Keratinocyte (primary cell): ENCODE measurements around the gene SCN2B.
"Not testable (repeated sequence)": the region's sequence is repeated elsewhere in the genome, so short reads cannot be mapped to it uniquely, and the experiment has no call there.

Experiments used
- EZH2 ChIP-seq: IDR thresholded peaks from one replicate; pipeline ENCODE4 v1.6.1; 2012; ENCODE audit warnings: inconsistent platforms, mild to moderate bottlenecking, low read length, moderate library complexity
- TF ChIP-seq, protein P1 (sequence below), 3 experiments: IDR thresholded peaks in 1 of 3; conservative IDR thresholded peaks in 1 of 3; optimal IDR thresholded peaks in 1 of 3; 2 replicates in 2 of 3; 3 replicates in 1 of 3; pipeline versions ENCODE3 to v1.5.1; 2011; ENCODE audit warnings: low read length in 3 of 3, mild to moderate bottlenecking in 3 of 3, moderate library complexity in 2 of 3, control low read depth in 1 of 3, inconsistent platforms in 1 of 3; ENCODE audit not compliant: insufficient read depth in 2 of 3; ENCODE audit errors: extremely low read depth in 1 of 3

DNA sequence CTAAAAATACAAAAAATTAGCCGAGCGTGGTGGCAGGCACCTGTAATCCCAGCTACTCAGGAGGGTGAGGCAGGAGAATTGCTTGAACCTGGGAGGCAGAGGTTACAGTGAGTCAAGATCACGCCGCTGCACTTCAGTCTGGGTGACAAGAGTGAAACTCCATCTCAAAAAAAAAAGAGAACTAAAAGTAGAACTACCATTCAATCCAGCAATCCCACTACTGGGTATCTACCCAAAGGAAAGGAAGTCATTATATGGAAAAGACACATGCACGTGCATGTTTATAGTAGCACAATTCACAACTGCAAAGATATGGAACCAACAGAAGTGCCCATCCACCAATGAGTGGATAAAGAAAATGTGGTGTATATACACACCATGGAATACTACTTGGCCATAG, 7.3 kb upstream of the SCN2B start:
- TF ChIP-seq, protein P1, sequence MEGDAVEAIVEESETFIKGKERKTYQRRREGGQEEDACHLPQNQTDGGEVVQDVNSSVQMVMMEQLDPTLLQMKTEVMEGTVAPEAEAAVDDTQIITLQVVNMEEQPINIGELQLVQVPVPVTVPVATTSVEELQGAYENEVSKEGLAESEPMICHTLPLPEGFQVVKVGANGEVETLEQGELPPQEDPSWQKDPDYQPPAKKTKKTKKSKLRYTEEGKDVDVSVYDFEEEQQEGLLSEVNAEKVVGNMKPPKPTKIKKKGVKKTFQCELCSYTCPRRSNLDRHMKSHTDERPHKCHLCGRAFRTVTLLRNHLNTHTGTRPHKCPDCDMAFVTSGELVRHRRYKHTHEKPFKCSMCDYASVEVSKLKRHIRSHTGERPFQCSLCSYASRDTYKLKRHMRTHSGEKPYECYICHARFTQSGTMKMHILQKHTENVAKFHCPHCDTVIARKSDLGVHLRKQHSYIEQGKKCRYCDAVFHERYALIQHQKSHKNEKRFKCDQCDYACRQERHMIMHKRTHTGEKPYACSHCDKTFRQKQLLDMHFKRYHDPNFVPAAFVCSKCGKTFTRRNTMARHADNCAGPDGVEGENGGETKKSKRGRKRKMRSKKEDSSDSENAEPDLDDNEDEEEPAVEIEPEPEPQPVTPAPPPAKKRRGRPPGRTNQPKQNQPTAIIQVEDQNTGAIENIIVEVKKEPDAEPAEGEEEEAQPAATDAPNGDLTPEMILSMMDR (optimal IDR thresholded peaks at IDR 0.05 in 1 of 3, IDR thresholded peaks at IDR 0.05 in 1 of 3, conservative IDR thresholded peaks at IDR 0.05 in 1 of 3; ENCODE audit: extremely low read depth in 1 of 3, insufficient read depth in 2 of 3, low read length in 3 of 3): not testable (repeated sequence)
- TF ChIP-seq EZH2: not testable (repeated sequence)
